HCT116 (cell line): ENCODE measurements around the gene LINC00237. TPM values are rescaled to one million over a fixed set of nuclear protein-coding genes. Genes with fewer than 3 reads are reported as not detected.

Experiments
- ATAC-seq: fragments of 200-7000 bp; cut with Tn5 transposase; 2 replicates; pipeline ENCODE4 v1.9.1; 2020; ENCODE audit warnings: mild to moderate bottlenecking, moderate library complexity
- BruUV-seq: library from RNA; stranded (reverse); fragments of 400-500 nt; replicated peaks from 2 replicates; lab custom pipeline; 2021; lab: Mats Ljungman, UMichigan
- CTCF ChIA-PET: fragments of 300-600 bp; sonication (Branson Sonifier 250); formaldehyde crosslinking; loops from one replicate; lab custom pipeline; 2021; ENCODE audit warnings: antibody characterized with exemption; lab: Charles Lee
- POLR2A ChIA-PET: fragments of 300-600, 350-600 bp; sonication (Branson Sonifier 250); formaldehyde crosslinking; loops from one replicate; lab custom pipeline; 2021; ENCODE audit warnings: antibody characterized with exemption; lab: Charles Lee
- RAD21 ChIA-PET, 2 experiments: fragments of 300-600 bp; sonication (Branson Sonifier 250); formaldehyde crosslinking; loops; one replicate each; lab custom pipeline; 2023; ENCODE audit warnings: low total read pairs in 2 of 2; ENCODE audit not compliant: uncharacterized antibody in 2 of 2, unreplicated experiment in 2 of 2, low non-redundant PET in 1 of 2; lab: Charles Lee
- DNase-seq: peaks from one replicate; pipeline ENCODE4 v3.0.0-alpha.2; 2010; ENCODE audit warnings: low read depth, low spot score
- H2AFZ ChIP-seq: fragments of 200-600 bp; shearing (Covaris generic), sonication (generic); 2 replicates; pipeline ENCODE4 v1.6.1; 2017; ENCODE audit warnings: low read depth, mixed run types, mixed read lengths, antibody characterized with exemption, low read length; ENCODE audit not compliant: poor library complexity, severe bottlenecking
- H3K27ac ChIP-seq: 2 replicates; pipeline ENCODE4 v1.5.1; 2012; ENCODE audit warnings: low read depth, low read length
- H3K27me3 ChIP-seq: fragments of 200-600 bp; sonication (generic); 2 replicates; pipeline ENCODE4 v1.6.1; 2016; ENCODE audit warnings: mixed run types, low read length, mixed read lengths; ENCODE audit not compliant: insufficient read depth
- H3K36me3 ChIP-seq, 2 experiments: fragments of 200-500 bp in 1 of 2; fragments of 200-600 bp in 1 of 2; sonication (Bioruptor generic) in 1 of 2; sonication (generic) in 1 of 2; 2 replicates each; pipeline versions ENCODE4 v1.5.1 to v1.6.1; 2014 to 2016; ENCODE audit warnings: low read length in 2 of 2, inconsistent platforms in 1 of 2, mixed read lengths in 1 of 2, mixed run types in 1 of 2; ENCODE audit not compliant: insufficient read depth in 2 of 2, control insufficient read depth in 1 of 2
- H3K4me1 ChIP-seq, 2 experiments: fragments of 200-600 bp in 1 of 2; sonication (generic) in 1 of 2; 2 replicates each; pipeline versions ENCODE4 v1.5.1 to v1.6.1; 2012 to 2017; ENCODE audit warnings: low read length in 2 of 2, inconsistent platforms in 1 of 2, mild to moderate bottlenecking in 1 of 2, mixed read lengths in 1 of 2, mixed run types in 1 of 2, moderate library complexity in 1 of 2; ENCODE audit not compliant: insufficient read depth in 2 of 2, control insufficient read depth in 1 of 2
- H3K4me2 ChIP-seq: fragments of 200-600 bp; sonication (generic); 2 replicates; pipeline ENCODE4 v1.6.1; 2017; ENCODE audit warnings: mixed run types, low read length, mixed read lengths
- H3K4me3 ChIP-seq, 2 experiments: fragments of 200-600 bp in 1 of 2; sonication (generic) in 1 of 2; replicated peaks in 1 of 2; 2 replicates each; pipeline ENCODE4 v1.5.1; 2011 to 2016; ENCODE audit warnings: low read length in 2 of 2, control low read depth in 1 of 2, low read depth in 1 of 2, mild to moderate bottlenecking in 1 of 2, mixed read lengths in 1 of 2, mixed run types in 1 of 2
- H3K79me2 ChIP-seq: fragments of 200-600 bp; sonication (generic); 2 replicates; pipeline ENCODE4 v1.6.1; 2017; ENCODE audit warnings: mild to moderate bottlenecking, mixed run types, low read length, moderate library complexity, mixed read lengths; ENCODE audit not compliant: insufficient read depth
- H3K9ac ChIP-seq: fragments of 200-600 bp; sonication (generic); 2 replicates; pipeline ENCODE4 v1.6.1; 2016; ENCODE audit warnings: low read length, mixed read lengths
- H3K9me2 ChIP-seq: fragments of 200-600 bp; sonication (generic), shearing (Covaris generic); 2 replicates; pipeline ENCODE4 v1.6.1; 2017; ENCODE audit warnings: mixed run types, mild to moderate bottlenecking, moderate library complexity; ENCODE audit not compliant: insufficient read depth
- H3K9me3 ChIP-seq, 2 experiments: fragments of 200-500 bp in 1 of 2; fragments of 200-600 bp in 1 of 2; sonication (Bioruptor generic) in 1 of 2; sonication (generic) in 1 of 2; 2 replicates each; pipeline ENCODE4 v1.6.1; 2014 to 2017; ENCODE audit warnings: low read length in 2 of 2, mixed read lengths in 2 of 2, inconsistent platforms in 1 of 2, low read depth in 1 of 2, mild to moderate bottlenecking in 1 of 2, mixed run types in 1 of 2, moderate library complexity in 1 of 2; ENCODE audit not compliant: control insufficient read depth in 1 of 2, insufficient read depth in 1 of 2
- H4K20me1 ChIP-seq: fragments of 200-600 bp; sonication (generic), shearing (Covaris generic); 2 replicates; pipeline ENCODE4 v1.6.1; 2017; ENCODE audit warnings: mixed run types, mild to moderate bottlenecking, moderate library complexity; ENCODE audit not compliant: insufficient read depth
- ATF3 ChIP-seq: IDR thresholded peaks from 2 replicates; pipeline ENCODE4 v1.6.1; 2012
- CBX3 ChIP-seq: IDR thresholded peaks from 2 replicates; pipeline ENCODE4 v1.6.1; 2012; ENCODE audit warnings: low read depth
- CTCF ChIP-seq, 3 experiments: fragments of 200-600 bp in 1 of 3; sonication (generic) in 1 of 3; IDR thresholded peaks in 2 of 3; conservative IDR thresholded peaks in 1 of 3; 2 replicates each; pipeline ENCODE4 v1.5.1; 2012 to 2017; ENCODE audit warnings: low read depth in 2 of 3, low read length in 2 of 3, antibody characterized with exemption in 1 of 3, borderline replicate concordance in 1 of 3, control low read depth in 1 of 3, mild to moderate bottlenecking in 1 of 3, mixed read lengths in 1 of 3, mixed run types in 1 of 3, moderate library complexity in 1 of 3; ENCODE audit not compliant: insufficient read depth in 1 of 3
- EGR1 ChIP-seq: IDR thresholded peaks from 2 replicates; pipeline ENCODE4 v1.6.1; 2012; ENCODE audit warnings: low read depth
- EZH2 ChIP-seq: fragments of 200-600 bp; sonication (generic); IDR thresholded peaks from 2 replicates; pipeline ENCODE4 v1.6.1; 2017; ENCODE audit warnings: antibody characterized with exemption, mixed run types
- FOSL1 ChIP-seq: IDR thresholded peaks from 2 replicates; pipeline ENCODE4 v1.6.1; 2012; ENCODE audit warnings: low read depth
- JUND ChIP-seq: IDR thresholded peaks from 2 replicates; pipeline ENCODE4 v1.6.1; 2012
- REST ChIP-seq: IDR thresholded peaks from 2 replicates; pipeline ENCODE4 v1.6.1; 2012; ENCODE audit warnings: low read depth
- SIN3A ChIP-seq: IDR thresholded peaks from 2 replicates; pipeline ENCODE4 v1.6.1; 2012; ENCODE audit warnings: low read depth
- SP1 ChIP-seq: IDR thresholded peaks from 2 replicates; pipeline ENCODE4 v1.6.1; 2012; ENCODE audit warnings: low read depth
- SRF ChIP-seq: IDR thresholded peaks from 2 replicates; pipeline ENCODE4 v1.6.1; 2012; ENCODE audit warnings: low read depth
- TCF7L2 ChIP-seq: IDR thresholded peaks from 2 replicates; pipeline ENCODE4 v1.7.0; 2011; ENCODE audit warnings: borderline replicate concordance, inconsistent platforms; ENCODE audit not compliant: insufficient read depth, insufficient read length; ENCODE audit errors: extremely low read depth
- ZFX ChIP-seq: fragments of 450-650 bp; IDR thresholded peaks from 2 replicates; pipeline ENCODE4 v1.6.1; 2017
- ZNF274 ChIP-seq: fragments of 200-500 bp; sonication (Bioruptor generic); IDR thresholded peaks from 2 replicates; pipeline ENCODE4 v1.6.1; 2014; ENCODE audit warnings: mild to moderate bottlenecking, low read depth, low read length, inconsistent platforms
- intact Hi-C: fragments of 100-400 bp; cut with micrococcal nuclease; formaldehyde crosslinking; loops from 2 replicates; pipeline ENCODE4 v1.10.0; 2022
- total RNA-seq: library from RNA; stranded (reverse); gene quantifications from one replicate; pipeline ENCODE4 v1.2.1, GENCODE V29; 2021; ENCODE audit not compliant: unreplicated experiment

LINC00237 gene
- total RNA-seq, 1 experiment from 2014 or later, result not detected

- no TSS peak for BruUV-seq
These were observed 8.4 kb upstream of the LINC00237 start for GRCh38 chr20:21114584-21114983.

GRCh38 chr20:21113697-21114096 lies 7.5 kb upstream of the LINC00237 start:
- POLR2A ChIA-PET, result no interaction called here
- H3K4me3 ChIP-seq, result no peak overlapping the region
- H3K4me1 ChIP-seq, result peaks cover 11 to 17% of the 10 kb centered on the region in 2 experiments
- no peak overlapping the region for H3K4me2 ChIP-seq
- no peaks in the 10 kb centered on the region for H4K20me1 ChIP-seq
- H3K9me2 ChIP-seq, result no peaks in the 10 kb centered on the region
- ATAC-seq, result no peak
- intact Hi-C loops, result no loop called here
- no peaks in the 10 kb centered on the region for H3K27me3 ChIP-seq
- BruUV-seq, result no TSS peak
- no peak overlapping the region for H3K27ac ChIP-seq
- DNase-seq, result no peak
- no peaks in the 10 kb centered on the region for H3K36me3 ChIP-seq
- H2AFZ ChIP-seq, result no peak overlapping the region
- H3K9ac ChIP-seq, result no peak overlapping the region
- RAD21 ChIA-PET, result no interaction called here
- no peaks in the 10 kb centered on the region for H3K79me2 ChIP-seq
- no peaks in the 10 kb centered on the region for H3K9me3 ChIP-seq
- CTCF ChIA-PET, result no interaction called here
- TF ChIP-seq EGR1 (no peak), SRF (no peak), JUND (no peak), SIN3A (no peak), FOSL1 (no peak), CBX3 (no peak), ZNF274 (no peak), TCF7L2 (no peak), ATF3 (no peak), SP1 (no peak), ZFX (no peak), REST (no peak)

More at GRCh38 chr20:21114584-21114983, 8.4 kb upstream of the LINC00237 start:
- ChIA-PET RAD21 (no interaction called here), CTCF (interaction anchor here (1.1 kb wide), 1 partner anchor 11 kb away, joined by 4 read pairs; no protein-coding TSS in a partner anchor), POLR2A (no interaction called here)
- Histone ChIP-seq H3K9ac (no peak overlapping the region), H3K4me1 (peaks cover 17 to 26% of the 10 kb centered on the region in 2 experiments), H3K27me3 (no peaks in the 10 kb centered on the region), H3K79me2 (no peaks in the 10 kb centered on the region), H4K20me1 (no peaks in the 10 kb centered on the region), H3K9me3 (no peaks in the 10 kb centered on the region), H3K36me3 (no peaks in the 10 kb centered on the region), H2AFZ (no peak overlapping the region), H3K4me3 (no peak overlapping the region), H3K4me2 (no peak overlapping the region), H3K9me2 (no peaks in the 10 kb centered on the region), H3K27ac (no peak overlapping the region)
- intact Hi-C loops, result no loop called here
- DNase-seq (no peak), ATAC-seq (no peak)
- TF ChIP-seq CTCF (IDR thresholded peaks at IDR 0.05 in 2 of 3, conservative IDR thresholded peaks at IDR 0.05 in 1 of 3; ENCODE audit: borderline replicate concordance in 1 of 3, insufficient read depth in 1 of 3, low read depth in 2 of 3, low read length in 2 of 3) (0 out of 6 replicates have a peak, but pooled peaks of 2 of the 3 experiments have one; percentile 3 to 21), EZH2 (no peak)
